CD4-positive, alpha-beta T cell treated with Interleukin-15 for 1 hour (primary cell): ENCODE measurements around the gene EIF5.

Experiments used
- DNase-seq: peaks from one replicate; pipeline ENCODE4 v3.0.0-alpha.2; 2020

EIF5 gene

DNA sequence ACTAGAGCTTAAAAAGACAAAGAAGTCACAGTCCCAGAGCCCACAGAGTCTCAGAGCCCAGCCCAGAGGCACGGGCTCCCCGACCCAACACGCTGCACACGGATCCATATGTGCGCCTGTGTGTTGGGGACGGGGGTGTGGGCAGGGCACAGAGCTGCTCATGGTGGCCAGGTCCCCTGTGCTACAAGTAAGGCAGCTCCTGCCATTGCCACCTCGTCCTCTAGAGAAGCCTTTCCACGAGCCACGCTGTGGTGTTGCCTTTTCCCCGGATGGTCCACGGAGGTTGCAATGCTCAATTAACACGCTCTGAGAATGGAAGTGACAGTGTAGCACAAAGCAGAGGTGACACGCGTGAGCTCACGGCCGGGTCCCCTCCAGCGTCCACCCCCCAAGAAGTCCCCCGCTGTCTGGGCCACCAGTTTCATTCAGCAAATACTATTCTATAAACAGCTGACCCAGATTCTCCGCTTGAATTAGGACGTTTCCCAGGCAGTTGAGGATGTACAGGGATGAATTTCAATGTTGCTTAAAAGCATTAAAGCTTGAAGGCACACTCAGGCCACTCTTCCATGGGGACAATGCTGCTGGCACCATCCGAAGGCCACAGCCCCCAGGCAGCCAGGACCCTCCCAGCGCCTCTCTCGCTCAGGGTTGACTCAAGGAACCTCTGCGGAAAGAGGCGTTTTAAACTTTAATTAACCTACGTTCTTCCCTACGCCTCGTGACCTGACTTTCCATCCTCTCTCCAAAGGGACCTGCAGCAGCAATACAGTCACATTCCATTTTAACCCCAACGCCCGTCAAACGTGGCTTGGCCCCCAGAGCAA is 22.7 kb upstream of the EIF5 start:
- no peak for DNase-seq

DNA sequence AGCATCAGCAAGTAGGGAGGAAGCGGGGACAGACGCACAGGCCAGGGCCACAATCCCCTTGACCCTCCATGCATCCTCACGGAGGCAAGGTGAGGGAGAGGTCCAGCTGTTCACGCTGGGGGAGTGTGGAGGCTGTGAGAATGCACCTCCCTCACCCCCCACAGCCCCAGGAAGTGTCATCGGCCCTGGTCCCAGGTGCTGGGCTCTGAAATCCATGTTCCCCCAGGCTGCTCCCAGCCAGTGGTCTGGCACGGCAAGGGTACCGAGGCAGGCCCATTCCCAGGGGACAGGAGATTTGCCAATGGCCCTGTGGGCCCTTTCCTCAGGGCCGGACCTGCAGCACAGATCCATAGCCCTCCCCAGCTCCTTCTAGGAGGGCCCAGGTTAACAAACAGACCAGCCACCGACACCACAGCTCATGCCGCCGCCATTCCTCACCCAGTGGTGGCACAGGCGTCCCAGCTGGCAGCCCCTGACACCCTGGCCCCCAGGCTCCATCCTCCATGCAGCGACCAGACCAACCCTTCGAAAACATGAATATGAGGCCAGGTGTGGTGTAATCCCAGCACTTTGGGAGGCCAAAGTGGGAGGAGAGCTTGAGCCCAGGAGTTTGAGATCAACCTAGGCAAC is 21.9 kb upstream of the EIF5 start:
- DNase-seq = no peak

DNA sequence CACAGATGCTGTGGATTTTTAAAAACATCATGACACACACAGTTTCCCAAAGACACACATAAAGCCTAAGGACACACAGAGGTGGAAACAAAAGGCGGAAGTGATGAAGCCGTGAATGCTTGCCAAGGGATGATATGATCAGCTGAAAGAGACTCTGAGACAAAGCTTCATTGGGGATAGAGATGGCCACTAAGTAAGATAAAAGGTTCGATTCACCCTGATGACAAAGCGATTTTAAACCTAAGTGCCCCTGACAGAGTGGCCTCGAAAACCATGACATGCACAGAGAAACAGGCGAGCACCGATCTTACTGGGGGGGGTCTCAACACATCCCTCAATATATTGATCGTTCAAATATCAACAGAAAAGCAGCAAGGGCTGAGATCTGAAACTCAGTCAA is 20.3 kb upstream of the EIF5 start:
- DNase-seq = no peak

GRCh38 chr14:103314496-103315277 is 19.4 kb upstream of the EIF5 start:
- no peak for DNase-seq

- DNase-seq = no peak
Measured at GRCh38 chr14:103315351-103315911, 18.6 kb upstream of the EIF5 start.

- DNase-seq = no peak
Measured at GRCh38 chr14:103315941-103316340, 18.1 kb upstream of the EIF5 start.

DNA sequence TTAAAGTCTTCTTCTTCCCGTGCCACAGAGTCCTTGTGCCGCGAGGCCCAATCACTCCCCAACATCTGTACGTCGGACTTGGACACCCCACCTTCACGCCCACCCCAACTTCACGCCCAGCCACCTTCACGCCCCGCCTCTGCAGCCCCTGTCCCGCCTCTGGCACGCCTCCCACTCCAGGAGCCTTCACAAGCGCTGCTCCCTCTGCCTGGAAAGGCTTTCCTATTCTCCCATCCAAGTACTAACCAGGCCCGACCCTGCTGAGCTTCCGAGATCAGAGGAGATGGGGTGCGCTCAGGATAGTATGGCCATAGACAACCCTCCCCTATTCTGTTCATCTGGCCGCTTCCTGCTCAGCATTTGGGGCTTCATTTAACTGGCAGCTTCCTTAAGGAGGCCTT is 17.3 kb upstream of the EIF5 start:
- no peak for DNase-seq

DNA sequence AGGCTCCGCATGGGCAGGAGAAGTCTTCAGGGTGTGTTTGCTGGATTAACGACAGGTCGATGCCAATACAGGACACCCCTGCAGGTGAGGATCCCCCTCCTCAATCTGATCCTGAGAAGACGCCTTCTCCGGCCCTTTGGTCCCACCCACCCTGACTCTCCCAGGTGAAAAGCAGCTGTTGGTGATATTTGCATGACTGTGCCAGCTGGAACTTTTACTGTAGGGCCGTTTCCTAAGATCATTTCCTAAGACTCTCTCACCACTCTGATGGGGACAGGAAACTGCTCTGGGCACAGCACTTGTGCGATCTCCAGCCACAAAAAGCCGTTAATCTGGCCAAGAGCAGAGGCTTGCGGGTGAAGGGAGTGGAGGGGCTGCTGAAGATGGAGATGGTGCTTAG is 16.8 kb upstream of the EIF5 start:
- no peak for DNase-seq

DNA sequence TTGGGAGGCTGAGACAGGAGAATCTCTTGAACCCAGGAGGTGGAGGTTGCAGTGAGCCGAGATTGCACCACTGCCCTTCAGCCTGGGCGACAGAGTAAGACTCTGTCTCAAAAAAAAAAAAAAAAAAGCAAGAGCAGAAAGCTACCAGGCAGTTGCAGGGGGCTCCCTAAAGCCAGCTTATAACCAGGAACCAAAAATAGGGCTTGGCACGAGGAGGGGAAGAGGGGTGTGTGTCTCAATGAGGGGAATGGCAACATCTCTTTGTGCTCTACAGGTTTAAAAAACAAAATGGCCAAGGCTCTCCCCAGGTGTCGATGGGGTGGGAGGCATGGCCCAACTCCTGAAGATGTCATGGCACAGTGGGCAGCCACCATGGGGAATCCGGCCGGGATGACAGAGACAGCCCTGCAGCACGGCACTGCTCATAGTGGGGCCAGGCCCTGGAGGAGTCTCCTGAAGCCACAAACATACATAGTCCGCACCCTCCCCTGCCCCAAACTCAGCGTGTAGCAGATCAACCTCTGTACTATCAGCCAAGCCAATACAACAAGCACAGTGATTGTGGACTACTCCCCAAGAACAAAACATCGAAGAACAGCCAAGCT is 16.0 kb upstream of the EIF5 start:
- DNase-seq = no peak

DNA sequence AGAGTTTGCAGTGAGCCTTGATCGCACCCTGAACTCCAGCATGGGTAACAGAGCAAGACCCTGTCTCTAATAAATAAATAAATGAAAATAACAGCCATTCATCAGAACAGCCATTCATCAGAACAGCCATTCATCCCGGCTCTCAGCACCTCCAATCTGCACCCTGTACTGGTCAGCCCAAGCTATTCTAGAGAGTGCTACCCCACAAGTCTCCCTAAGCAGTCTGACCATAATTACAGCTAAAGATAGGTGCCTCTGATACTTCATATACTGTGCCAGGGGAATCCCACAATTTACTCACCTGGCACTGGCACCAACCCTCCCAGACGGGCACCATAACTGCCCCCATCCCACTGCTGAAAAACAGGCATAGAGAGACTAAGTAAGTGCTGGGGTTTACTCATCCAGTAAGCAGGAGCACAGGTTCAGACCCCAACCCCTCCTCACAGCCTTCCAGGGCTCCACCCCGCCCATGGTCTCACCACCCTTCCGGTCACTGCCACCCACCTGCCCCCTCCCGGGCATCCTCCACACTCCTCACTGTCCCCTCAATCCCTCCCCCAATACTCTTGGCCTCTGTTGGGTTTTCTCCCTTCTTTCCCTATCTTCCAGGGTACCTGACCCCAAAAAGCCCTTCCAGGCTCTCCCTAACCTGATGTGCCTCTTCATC is 15.2 kb upstream of the EIF5 start:
- DNase-seq = no peak

GRCh38 chr14:103319422-103319821 is 14.6 kb upstream of the EIF5 start:
- no peak for DNase-seq

DNA sequence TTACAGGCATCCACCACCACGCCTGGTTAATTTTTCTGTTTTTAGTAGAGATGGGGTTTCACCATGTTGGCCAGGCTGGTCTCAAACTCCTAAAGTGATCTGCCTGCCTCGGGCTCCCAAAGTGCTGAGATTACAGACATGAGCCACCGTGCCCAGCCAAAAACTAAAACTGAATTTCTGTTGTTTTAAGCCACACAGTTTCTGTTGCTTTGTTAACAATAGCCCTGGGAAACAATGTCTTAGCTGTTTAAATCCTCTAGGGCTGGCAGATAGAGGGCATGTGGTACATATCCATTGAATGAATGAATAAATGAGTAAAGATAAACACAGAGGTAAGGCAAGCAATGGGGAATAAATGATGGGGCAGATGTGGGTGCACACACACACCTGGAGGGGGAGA is 8.0 kb upstream of the EIF5 start:
- no peak for DNase-seq

DNA sequence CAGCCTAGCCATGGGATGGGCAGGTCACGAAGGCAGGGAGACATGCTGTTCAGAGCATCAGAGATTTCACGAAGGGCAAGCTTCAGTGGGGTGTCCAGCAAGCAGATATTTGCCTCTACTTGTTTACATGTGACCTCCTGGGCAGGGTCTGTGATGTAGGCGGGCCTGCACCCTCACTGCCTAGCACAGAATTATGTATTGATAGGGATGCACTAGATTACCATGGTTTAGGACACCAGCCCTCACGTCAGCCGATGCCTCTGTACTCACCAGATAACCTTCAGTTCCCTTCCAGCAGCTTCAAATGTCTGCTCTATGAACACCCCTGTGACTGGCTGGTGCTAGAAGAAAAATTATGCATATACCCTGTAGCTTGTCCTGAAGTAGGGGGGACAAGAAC is 5.1 kb upstream of the EIF5 start:
- DNase-seq = no peak

GRCh38 chr14:103329401-103330347 is 4.4 kb upstream of the EIF5 start:
- peak; percentile 39 for DNase-seq

DNA sequence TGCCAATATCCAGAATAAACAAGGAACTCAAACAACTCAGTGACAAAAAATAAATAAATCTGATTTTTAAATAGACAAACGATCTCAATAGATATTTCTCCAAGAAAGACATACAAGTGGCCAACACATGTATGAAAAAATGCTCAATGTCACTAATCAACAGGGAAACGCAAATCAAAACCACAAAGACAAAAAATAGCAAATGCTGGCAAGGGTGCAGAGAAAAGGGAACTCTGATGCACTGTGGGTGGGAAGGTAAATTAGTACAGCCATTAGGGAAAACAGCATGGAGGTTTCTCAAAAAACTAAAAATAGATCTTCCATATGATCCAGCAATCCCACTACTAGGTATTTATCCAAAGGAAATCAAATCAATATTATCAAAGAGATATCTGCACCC is 3.5 kb upstream of the EIF5 start:
- no peak for DNase-seq

GRCh38 chr14:103332143-103332919 is 1.7 kb upstream of the EIF5 start:
- no peak for DNase-seq

- peak; percentile 72 for DNase-seq
Measured at GRCh38 chr14:103334644-103335622, 896 bp downstream of the EIF5 start.

DNA sequence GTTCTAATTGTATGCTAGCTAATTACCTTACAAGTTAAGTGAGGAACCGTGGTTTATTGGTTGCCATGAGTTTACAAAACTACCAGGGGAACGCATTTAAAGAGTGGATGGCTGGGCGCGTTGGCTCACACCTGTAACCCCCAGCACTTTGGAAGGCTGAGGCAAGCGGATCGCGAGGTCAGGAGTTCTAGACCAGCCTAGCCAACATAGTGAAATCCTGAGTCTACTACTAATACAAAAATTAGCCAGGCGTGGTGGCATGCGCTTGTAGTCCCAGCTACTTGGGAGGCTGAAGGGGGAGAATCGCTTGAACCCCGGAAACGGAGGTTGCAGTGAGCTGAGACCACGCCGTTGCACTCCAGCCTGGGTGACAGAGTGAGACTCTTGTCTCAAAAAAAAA is 2.2 kb downstream of the EIF5 start:
- DNase-seq = no peak

- no peak for DNase-seq
Measured at GRCh38 chr14:103337794-103338193, 3.8 kb downstream of the EIF5 start.
